HG03175 (cell line): ENCODE measurements around the gene DIMT1.

ENCODE experiments used
- ATAC-seq: cut with Tn5 transposase; IDR thresholded peaks from one replicate; pipeline ENCODE4 v1.9.1; 2021; ENCODE audit warnings: mild to moderate bottlenecking, moderate library complexity; ENCODE audit not compliant: unreplicated experiment

DIMT1 gene

DNA sequence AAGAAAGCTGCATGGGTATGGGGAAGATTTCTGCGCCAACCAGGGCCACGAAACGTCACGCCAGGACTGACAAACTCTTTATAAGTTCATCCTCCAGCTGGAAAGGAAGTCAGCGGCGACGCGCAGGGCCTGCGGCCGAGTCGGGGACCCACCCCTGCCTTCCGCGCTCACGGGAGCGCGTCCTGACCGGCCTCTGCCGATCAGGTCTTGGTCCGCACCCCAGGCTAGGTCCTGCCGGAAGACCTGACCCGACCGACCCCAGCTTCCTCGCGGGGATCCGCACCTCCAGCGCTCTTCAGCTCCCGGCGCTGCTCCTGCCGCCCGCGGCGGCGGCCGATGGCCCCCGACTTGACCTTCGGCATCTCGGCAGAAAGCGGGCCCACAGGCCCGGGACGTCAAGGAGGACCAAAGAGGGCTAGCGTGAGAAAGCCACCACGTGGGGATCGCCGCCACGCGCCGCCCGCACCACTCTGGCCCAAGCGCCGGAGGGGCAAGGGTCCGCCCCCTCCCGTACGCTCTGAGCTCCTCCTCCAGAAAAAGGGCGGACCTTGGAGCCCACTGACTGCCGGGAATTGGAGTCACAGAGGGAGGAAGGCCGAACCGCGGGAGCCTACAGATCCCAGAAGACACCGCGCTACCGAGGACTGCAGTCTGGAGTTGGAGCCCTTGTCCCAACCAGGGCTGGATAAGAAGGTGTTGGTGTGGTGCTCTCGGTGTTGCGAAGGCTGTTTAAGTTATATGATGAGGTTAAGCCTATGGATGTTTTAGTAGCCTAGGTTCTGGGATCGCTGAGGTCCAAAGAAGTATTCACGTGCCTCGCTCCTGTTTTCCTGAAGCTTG is at the start of gene DIMT1:
Gene DIMT1, minus strand, starts transcription at position 495 of the 840 bp plus-strand sequence. Its CDS starts 133 bp downstream, at position 362.
- peak; percentile 96 for ATAC-seq

DNA sequence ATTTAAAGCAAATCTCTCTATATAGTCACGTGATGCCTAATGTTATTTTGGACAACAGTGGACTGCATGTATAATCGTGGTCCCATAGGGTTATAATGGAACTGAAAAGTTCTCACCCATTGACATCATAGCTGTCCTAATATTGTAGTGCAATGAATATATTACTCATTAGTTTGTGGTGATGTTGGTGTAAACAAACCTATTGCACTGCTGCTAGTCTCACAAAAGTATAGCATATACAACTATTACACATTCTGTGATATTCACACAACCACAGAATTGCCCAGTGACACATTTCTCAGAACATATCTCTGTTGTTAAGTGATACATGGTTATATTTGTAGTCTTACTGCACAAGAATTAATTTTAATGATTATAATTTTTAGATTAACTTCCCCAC is 46.6 kb upstream of the DIMT1 start:
- no peak for ATAC-seq

GRCh38 chr5:62448528-62448927 is 44.8 kb upstream of the DIMT1 start:
- no peak for ATAC-seq

GRCh38 chr5:62432621-62433064 is 28.9 kb upstream of the DIMT1 start:
- ATAC-seq: no peak

- no peak for ATAC-seq
These were observed 28.3 kb upstream of the DIMT1 start for GRCh38 chr5:62431735-62432620.

DNA sequence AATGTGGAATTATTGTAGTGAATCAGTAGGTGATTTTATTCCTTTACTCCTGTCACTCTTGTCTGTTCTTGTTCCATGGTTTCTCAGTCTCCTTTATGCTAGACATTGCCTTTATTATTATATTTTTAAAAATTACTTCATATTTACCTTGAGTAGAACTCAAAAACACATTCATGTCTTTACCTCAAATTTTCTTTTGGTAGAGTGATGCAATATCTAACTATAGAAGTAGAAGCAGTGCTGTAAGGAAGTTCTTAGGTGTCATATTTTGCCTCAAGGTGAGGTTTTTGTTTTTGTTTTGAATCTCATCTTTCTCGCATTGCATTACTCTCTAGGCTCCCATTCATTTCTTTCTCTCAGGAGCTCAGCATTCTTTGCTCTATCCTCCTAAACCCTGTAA is 21.1 kb upstream of the DIMT1 start:
- no peak for ATAC-seq

- ATAC-seq: no peak
These were observed 17.7 kb upstream of the DIMT1 start for GRCh38 chr5:62421414-62421813.

DNA sequence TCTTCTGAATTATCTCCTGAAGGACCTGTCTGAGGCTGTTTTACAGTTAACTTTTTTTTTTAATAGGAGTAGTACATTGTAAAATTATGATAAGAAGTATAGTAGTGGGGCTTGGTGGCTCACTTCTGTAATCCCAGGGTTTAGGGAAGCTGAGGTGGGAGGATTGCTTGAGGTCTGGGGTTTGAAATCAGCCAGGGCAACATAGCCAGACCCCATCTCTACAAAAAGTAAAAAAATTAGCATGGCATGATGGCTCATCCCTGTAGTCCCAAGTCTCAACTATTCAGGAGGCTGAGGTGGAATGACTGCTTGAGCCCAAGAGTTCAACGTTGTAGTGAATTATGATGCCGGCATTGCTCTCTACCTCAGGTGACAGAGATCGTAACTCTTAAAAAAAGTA is 15.9 kb upstream of the DIMT1 start:
- ATAC-seq: no peak

- no peak for ATAC-seq
These were observed 14.9 kb upstream of the DIMT1 start for GRCh38 chr5:62418462-62419076.

- ATAC-seq: no peak
These were observed 10.0 kb upstream of the DIMT1 start for GRCh38 chr5:62413711-62414110.

DNA sequence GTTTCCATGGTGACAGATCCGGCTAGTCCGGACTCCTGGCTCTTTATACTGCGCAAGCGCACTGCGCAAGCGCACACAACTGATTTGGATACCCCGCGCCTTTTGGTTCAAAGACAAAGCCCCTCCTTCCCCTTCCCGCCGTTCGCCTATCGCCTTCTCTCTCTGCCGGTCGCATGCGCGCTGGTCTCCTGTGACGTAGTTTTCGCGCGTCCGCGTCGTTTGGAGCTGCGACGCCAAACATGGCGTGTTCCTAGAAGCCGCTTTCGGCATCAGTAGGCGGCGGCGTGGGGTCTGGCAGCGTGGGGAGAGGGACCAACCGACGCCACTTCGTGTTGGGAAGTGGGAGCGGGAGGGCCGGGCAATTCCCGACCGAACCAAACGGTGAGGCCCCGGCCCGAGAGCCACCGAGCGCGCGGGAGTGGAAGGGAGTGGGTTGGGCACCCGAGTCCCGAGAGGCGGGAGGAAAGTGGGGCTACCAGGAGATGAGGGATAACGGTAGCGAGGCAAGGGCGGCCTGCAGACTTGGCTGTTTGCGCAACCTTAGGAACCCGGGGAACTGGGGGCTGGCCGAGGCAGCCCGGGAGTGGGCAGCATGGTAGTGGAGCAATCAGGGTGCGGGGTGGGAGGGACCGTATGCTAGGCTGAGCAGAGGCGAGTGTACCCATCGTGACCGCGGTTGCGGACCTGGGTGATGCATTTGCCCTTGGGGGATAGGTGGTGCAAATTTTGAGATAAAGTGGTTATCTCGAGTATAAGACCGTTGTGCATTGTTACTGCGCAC is 9.0 kb upstream of the DIMT1 start, which contains the start of gene IPO11:
Gene IPO11, plus strand, starts transcription at position 215 of the 781 bp plus-strand sequence. CDS start 24,517 bp downstream, outside the sequence.
- ATAC-seq: peak; percentile 96

DNA sequence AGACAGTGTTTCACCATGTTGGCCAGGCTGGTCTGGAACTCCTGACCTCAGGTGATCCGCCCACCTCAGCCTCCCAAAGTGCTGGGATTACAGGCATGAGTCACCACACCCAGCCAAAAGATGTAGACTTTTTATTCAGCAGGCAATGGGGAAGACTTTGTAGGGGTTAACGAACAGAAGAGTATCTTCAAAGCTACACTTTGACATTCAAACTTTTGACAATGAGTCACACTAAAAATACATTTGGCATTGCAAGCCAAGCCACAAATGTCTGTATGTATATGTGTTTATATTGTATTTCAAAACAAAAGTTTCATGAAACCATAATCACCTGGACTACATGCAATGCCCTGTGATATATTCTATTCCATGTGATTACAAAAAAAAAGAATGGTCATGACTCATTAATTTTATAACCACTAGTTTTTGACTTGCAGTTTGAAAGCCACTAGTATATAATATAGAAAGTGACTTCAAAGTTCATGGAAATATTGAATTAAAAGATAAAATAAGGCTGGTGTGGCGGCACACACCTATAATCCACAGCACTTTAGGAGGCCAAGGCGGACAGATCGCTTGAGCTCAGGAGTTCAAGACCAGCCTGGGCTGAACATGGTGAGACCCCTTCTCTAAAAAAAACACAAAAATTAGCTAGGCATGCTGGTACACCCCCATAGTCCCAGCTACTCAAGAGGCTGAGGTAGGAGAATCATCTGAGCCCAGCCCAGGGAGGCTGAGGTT is 8.3 kb downstream of the DIMT1 start:
- no peak for ATAC-seq

DNA sequence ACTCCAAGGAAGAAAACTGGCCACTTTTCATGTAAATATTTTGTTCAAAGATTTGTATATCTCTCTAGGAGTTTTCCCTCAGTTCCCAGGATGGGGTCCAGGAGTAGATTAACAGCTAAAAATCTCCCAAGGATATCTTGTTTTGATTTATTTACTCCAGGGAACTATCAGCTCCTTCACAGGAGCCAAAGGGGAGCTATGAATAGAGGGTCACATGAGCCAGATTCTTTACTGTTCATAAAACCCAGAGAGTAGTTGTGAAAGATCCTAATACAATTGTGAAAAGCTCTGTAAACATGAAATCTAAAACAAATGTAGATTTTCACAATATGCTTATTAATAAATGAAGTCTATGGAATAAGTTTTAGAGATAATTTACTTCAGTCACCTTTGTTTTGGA is 16.9 kb downstream of the DIMT1 start:
- no peak for ATAC-seq

DNA sequence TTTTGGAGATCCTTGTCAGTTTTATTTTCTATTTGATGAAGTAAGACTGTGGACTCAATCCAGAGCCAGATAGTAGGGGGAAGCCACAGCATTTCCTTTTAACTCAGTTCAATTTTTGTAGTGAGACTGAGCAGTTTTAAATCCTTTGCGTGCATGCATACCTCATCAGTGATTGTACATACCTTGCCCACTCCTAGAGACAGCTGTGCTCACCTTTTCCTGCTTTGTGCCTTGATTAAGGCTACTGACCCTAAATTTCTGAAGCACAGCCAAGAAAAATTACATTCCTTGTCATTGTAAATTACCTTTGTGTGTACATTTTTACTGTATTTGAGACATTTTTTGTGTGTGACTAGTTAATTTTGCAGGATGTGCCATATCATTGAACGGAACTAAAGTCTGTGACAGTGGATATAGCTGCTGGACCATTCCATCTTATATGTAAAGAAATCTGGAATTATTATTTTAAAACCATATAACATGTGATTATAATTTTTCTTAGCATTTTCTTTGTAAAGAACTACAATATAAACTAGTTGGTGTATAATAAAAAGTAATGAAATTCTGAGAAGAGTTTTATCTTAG is 17.8 kb downstream of the DIMT1 start:
- no peak for ATAC-seq

GRCh38 chr5:62385131-62385530 is 18.6 kb downstream of the DIMT1 start:
- no peak for ATAC-seq

GRCh38 chr5:62376064-62376463 is 27.6 kb downstream of the DIMT1 start:
- ATAC-seq: no peak

DNA sequence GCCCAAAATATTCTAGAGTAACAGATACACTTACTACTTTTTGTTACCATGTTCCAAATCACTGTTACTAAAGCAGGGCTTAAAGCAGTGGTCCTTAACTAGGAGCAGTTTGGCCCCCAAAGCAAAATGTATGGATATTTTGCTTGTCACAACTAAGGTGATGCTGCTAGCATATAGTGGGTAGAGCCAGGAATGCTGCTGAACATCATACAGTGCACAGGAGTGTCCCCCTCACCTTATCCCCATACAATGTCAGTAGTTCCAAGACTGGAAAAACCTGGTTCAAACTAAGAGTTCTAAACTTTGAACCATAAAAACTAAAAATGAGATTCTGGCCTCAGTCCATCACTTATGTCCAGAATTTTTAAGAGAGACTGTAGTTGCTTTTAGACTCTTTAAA is 28.1 kb downstream of the DIMT1 start:
- no peak for ATAC-seq

DNA sequence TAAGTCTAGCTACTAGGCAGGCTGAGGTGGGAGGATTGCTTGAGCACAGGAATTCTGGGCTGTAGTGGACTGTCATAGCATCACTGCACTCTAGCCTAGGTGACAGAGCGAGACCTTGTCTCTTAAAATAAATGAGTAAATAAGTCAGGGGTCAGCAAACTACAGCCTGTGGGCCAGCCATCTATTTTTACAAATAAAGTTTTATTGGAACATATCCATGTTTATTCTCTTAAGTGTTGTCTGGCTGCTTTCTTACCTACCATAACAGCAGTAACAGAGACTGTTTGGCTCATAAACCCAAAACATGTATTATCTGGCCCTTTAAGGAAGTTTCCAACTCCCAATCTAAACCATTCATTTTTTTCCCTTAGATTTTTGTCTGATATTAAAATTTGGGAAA is 29.6 kb downstream of the DIMT1 start:
- ATAC-seq: no peak

DNA sequence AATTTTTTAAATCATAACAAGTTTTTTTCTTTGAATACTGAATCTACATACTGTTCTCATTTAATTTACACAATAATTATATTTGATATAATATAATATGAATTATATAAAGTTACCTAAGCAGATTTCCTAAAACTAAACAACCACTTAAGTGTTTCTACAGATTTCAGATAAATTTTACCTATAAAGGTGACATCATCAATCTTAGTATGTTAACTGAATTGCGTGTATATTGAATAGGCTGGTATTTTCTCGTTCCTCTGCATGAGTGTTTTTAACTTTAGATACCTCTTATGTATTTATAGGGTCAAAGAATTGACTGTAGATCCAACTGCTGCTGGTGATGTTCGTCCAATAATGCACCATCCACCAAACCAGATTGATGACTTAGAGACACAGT is 30.3 kb downstream of the DIMT1 start:
- ATAC-seq: no peak
